Astrocyte of the cerebellum (primary cell): ENCODE data around the gene OPCML.

Experiments used
- DNase-seq: peaks from one replicate; pipeline ENCODE4 v3.0.0-alpha.2; 2011; ENCODE audit warnings: low read depth
- H3K4me3 ChIP-seq: 2 replicates; pipeline ENCODE4 v1.5.1; 2011; ENCODE audit warnings: mild to moderate bottlenecking, low read depth, low read length, moderate library complexity
- in situ Hi-C: cut with HindIII; loops from 2 replicates; pipeline ENCODE4 v1.10.0; 2017; ENCODE audit warnings: low sequenced_read_pairs
- TF ChIP-seq, protein P1 (sequence below): IDR thresholded peaks from 2 replicates; pipeline ENCODE4 v1.5.1; 2012; ENCODE audit warnings: low read length, low read depth, moderate library complexity, mild to moderate bottlenecking; ENCODE audit errors: missing control alignments

Gene OPCML

DNA sequence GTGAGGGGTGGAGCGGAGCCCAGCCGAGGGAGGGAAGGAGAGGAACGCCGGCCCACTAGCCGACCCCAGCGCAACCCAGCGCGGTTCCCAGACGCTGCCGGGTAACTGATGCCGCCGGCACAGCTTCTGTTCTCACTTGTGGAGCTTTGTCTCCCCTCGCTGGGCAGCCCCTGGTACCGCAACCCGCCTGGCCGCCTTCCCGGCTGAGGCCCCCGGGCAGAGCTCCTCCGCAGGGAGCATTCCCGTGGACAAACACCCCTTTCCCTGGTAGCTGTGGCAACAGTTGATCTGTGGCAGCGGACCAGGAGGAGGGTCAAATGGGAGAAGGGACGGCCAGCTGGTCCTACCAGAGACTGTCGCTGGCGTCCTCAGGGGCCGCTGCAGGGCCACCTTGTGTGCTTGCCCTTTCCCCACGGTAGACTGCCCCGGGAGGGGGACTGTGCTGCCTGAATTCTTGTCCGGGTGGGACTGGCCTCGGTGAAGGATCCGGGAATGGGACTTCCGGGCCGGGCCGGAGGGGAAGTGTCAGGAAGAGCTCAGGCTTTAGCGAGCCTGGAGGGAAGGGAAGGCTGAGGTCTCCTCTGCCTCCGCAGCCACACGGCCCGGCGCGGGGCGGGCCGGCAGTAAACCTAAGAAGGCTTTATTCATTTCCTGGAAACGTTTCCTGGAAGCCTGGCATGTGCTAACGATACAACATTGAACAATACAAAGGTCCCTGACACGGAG, 468.0 kb downstream of the OPCML start:
- H3K4me3 ChIP-seq, result peak overlapping the region; percentile 42
- TF ChIP-seq, protein P1, sequence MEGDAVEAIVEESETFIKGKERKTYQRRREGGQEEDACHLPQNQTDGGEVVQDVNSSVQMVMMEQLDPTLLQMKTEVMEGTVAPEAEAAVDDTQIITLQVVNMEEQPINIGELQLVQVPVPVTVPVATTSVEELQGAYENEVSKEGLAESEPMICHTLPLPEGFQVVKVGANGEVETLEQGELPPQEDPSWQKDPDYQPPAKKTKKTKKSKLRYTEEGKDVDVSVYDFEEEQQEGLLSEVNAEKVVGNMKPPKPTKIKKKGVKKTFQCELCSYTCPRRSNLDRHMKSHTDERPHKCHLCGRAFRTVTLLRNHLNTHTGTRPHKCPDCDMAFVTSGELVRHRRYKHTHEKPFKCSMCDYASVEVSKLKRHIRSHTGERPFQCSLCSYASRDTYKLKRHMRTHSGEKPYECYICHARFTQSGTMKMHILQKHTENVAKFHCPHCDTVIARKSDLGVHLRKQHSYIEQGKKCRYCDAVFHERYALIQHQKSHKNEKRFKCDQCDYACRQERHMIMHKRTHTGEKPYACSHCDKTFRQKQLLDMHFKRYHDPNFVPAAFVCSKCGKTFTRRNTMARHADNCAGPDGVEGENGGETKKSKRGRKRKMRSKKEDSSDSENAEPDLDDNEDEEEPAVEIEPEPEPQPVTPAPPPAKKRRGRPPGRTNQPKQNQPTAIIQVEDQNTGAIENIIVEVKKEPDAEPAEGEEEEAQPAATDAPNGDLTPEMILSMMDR, result peak; percentile 78
- peak; percentile 36 for DNase-seq
- in situ Hi-C loops, result no loop called here

DNA sequence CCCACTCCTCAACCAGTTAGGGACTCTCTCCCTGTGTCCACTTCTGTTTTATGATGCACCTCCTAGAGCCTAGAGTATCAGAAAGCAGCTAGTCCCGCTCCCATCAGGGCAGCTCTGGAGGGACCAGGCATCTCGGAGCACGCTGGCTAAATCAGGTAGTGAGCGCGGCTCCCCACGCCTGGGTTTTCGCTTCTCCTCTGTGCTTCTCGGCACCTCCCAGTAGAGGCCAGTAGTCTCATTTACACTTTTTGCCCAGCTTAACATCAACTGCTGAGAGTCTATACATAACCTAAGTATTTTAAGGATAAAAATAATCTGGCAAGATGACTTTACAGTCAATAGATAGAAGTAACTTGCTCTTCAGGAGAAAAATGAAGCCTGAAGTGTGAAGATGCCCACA, 473.8 kb downstream of the OPCML start:
- DNase-seq, result no peak
- in situ Hi-C loops, result no loop called here
- TF ChIP-seq, protein P1, result no peak
- H3K4me3 ChIP-seq, result no peak overlapping the region

DNA sequence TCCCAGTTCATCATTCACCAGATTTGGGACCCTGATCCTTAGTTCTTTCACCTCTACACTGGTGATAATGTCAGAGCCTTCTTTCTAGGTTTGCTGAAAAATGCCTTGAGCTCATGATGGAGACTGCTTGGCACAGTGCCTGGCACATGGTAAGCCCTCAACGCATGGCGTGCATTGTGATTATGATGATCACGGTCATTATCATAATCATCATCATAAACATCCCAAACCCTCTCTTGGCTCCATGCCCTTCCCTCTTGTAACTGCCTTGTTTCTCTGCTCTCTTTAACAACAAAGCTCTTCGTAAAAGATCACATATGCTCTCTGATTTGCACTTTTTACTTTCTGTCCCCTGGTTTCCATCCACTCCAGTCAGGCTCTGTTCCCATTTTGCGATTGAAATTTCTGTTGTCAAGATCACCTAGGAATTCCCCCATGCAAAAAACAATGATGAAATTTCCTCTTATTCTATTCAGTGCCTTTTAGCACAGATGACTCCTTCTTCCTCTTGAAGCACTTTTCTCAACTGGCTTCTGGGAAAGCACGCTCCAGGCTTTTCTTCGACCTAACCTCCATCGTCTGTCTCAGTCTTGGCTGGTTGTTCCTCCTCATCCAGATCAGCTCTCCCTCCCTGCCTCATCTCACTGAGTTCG, 479.1 kb downstream of the OPCML start:
- TF ChIP-seq, protein P1, result no peak
- no peak for DNase-seq
- in situ Hi-C loops, result no loop called here
- H3K4me3 ChIP-seq, result no peak overlapping the region

DNA sequence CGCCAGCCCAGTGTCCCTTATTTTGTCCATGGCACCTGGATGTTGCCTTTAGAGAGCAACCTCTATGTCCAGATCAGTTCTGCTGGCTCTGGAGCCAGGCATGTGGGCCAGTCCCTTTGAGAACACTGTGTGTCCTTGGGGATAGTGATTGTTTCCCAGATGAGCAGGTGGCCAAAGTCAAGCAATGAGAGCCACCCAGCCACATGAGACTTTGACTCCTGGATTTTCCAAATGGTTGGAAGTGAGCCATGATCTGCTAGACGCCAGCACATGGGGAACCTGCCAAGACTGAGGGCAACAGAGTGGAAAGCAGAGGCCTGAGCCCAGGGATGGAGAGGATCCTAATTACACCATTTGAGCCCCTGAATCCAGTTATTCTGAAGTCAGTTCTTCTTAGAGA, 479.8 kb downstream of the OPCML start:
- TF ChIP-seq, protein P1, result no peak
- in situ Hi-C loops, result no loop called here

DNA sequence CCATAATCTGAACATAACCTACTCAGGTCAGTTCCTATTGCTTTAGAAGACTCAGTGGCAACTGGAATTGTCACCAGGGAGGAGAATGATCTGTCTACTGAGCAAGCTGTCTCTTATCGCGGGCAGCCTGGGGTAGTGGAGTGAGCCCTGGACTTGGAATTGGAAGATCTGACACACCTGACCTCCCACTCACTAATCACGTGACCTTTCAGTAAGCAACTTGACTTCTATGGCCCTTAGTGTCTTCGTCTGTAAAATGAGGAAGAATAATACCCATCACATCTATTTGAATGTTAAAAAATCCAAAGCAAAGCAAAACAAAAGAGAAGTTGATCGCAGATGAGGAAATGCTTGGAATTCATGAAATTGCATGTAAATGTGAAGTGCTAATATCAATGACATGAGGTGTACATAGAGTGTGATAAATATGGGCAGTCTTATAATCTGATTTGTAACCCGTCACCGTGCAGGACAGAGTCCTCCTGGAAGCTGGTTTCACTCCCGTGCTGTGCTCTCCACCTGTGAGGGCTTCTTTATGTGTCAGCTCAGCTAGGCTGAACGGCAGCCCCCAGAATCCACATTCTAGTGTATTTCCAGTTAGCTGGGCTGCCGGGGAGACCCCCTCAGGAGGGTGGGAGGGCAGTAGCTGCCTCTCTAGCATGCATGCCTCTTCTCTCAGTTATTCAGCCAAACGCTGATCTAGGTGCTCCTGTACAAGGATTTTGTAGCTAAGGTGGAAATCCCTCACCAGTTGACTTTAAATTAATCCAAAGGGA, 482.9 kb downstream of the OPCML start:
- in situ Hi-C loops, result no loop called here
- no peak for DNase-seq
- no peak overlapping the region for H3K4me3 ChIP-seq
- TF ChIP-seq, protein P1, result no peak

More for the DNA sequence above, 479.8 kb downstream of the OPCML start:
- no peak for DNase-seq
- no peak overlapping the region for H3K4me3 ChIP-seq

DNA sequence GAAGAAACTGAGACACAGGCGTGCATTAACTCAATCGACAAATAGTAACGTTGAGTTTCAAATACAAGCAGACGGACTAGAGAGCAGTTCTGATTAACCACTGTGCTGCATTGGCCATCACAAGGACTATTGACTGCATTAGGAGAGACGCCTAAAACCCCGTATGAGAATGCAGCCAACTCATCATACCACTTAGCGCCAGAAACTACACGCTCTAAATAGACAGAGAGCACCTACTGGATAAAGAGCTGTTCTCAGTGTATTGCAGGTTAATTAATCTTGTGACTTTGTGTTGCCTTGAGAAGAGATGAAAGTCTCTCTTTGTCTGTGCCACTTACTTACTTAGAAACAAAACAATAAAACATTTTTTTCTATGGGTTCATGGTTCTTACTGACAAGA, 484.0 kb downstream of the OPCML start:
- TF ChIP-seq, protein P1, result no peak
- no peak overlapping the region for H3K4me3 ChIP-seq
- no peak for DNase-seq
- in situ Hi-C loops, result no loop called here
